HG03025 (cell line): ENCODE data around the gene KIRREL3.

Source experiments
- ATAC-seq: cut with Tn5 transposase; IDR thresholded peaks from one replicate; pipeline ENCODE4 v1.9.1; 2021; ENCODE audit warnings: mild to moderate bottlenecking, moderate library complexity; ENCODE audit not compliant: unreplicated experiment, low FRiP score

The KIRREL3 gene

GRCh38 chr11:126654886-126655806 is 345.4 kb downstream of the KIRREL3 start:
- no peak for ATAC-seq

GRCh38 chr11:126653040-126653439 is 347.5 kb downstream of the KIRREL3 start:
- ATAC-seq = no peak

GRCh38 chr11:126647735-126648134 is 352.8 kb downstream of the KIRREL3 start:
- ATAC-seq = no peak

- no peak for ATAC-seq
These were observed 353.6 kb downstream of the KIRREL3 start for GRCh38 chr11:126646701-126647557.

GRCh38 chr11:126645186-126645585 is 355.4 kb downstream of the KIRREL3 start:
- ATAC-seq = no peak

- ATAC-seq = no peak
These were observed 360.4 kb downstream of the KIRREL3 start for GRCh38 chr11:126640186-126640585.

- no peak for ATAC-seq
These were observed 360.9 kb downstream of the KIRREL3 start for GRCh38 chr11:126639692-126640091.

GRCh38 chr11:126638648-126639047 is 361.9 kb downstream of the KIRREL3 start:
- no peak for ATAC-seq

GRCh38 chr11:126637795-126638175 is 362.8 kb downstream of the KIRREL3 start:
- ATAC-seq = no peak

- ATAC-seq = no peak
These were observed 363.4 kb downstream of the KIRREL3 start for GRCh38 chr11:126636911-126637794.

- no peak for ATAC-seq
These were observed 365.1 kb downstream of the KIRREL3 start for GRCh38 chr11:126635511-126635910.

GRCh38 chr11:126634963-126635362 is 365.6 kb downstream of the KIRREL3 start:
- ATAC-seq = no peak

- ATAC-seq = no peak
These were observed 367.2 kb downstream of the KIRREL3 start for GRCh38 chr11:126633330-126633729.

- ATAC-seq = no peak
These were observed 369.4 kb downstream of the KIRREL3 start for GRCh38 chr11:126630893-126631798.

GRCh38 chr11:126630488-126630887 is 370.1 kb downstream of the KIRREL3 start:
- no peak for ATAC-seq

GRCh38 chr11:126628790-126629621 is 371.6 kb downstream of the KIRREL3 start:
- no peak for ATAC-seq

- ATAC-seq = no peak
These were observed 372.1 kb downstream of the KIRREL3 start for GRCh38 chr11:126628450-126628789.

- no peak for ATAC-seq
These were observed 373.1 kb downstream of the KIRREL3 start for GRCh38 chr11:126627421-126627820.

GRCh38 chr11:126624506-126624905 is 376.1 kb downstream of the KIRREL3 start:
- no peak for ATAC-seq
